OCI-LY1 (cell line): Measurements from ENCODE around the gene CNDP1.

Source experiments
- H2AFZ ChIP-seq: fragments of 200-600 bp; sonication (generic), shearing (Covaris generic); 2 replicates; pipeline ENCODE4 v1.6.0; 2014; ENCODE audit warnings: antibody characterized with exemption, mild to moderate bottlenecking, low read length
- H3F3A ChIP-seq: fragments of 200-600 bp; sonication (generic), shearing (Covaris generic); 2 replicates; pipeline ENCODE4 v1.6.0; 2014; ENCODE audit warnings: mild to moderate bottlenecking, antibody characterized with exemption, low read length, moderate library complexity; ENCODE audit not compliant: insufficient read depth
- H3K27ac ChIP-seq: fragments of 200-600 bp; sonication (generic); 2 replicates; pipeline ENCODE4 v1.5.1; 2014; ENCODE audit warnings: low read length, mixed run types, mild to moderate bottlenecking, low read depth; ENCODE audit not compliant: poor library complexity, severe bottlenecking
- H3K27me3 ChIP-seq: fragments of 200-600 bp; sonication (generic); 2 replicates; pipeline ENCODE4 v1.6.0; 2014; ENCODE audit warnings: antibody characterized with exemption, mild to moderate bottlenecking, low read length, moderate library complexity; ENCODE audit not compliant: insufficient read depth
- H3K36me3 ChIP-seq: fragments of 200-600 bp; sonication (generic); 2 replicates; pipeline ENCODE4 v1.6.1; 2014; ENCODE audit warnings: mild to moderate bottlenecking, antibody characterized with exemption, low read length, moderate library complexity, mixed read lengths; ENCODE audit not compliant: insufficient read depth
- H3K4me1 ChIP-seq: fragments of 200-600 bp; sonication (generic); 2 replicates; pipeline ENCODE4 v1.5.1; 2014; ENCODE audit warnings: mild to moderate bottlenecking, low read length, moderate library complexity; ENCODE audit not compliant: insufficient read depth, severe bottlenecking
- H3K4me2 ChIP-seq: fragments of 200-600 bp; sonication (generic), shearing (Covaris generic); 2 replicates; pipeline ENCODE4 v1.6.1; 2014; ENCODE audit warnings: low read length
- H3K4me3 ChIP-seq: fragments of 200-600 bp; sonication (generic); 2 replicates; pipeline ENCODE4 v1.5.1; 2014; ENCODE audit warnings: low read length, low read depth, mild to moderate bottlenecking, mixed read lengths; ENCODE audit not compliant: poor library complexity, severe bottlenecking
- H3K79me2 ChIP-seq: fragments of 200-600 bp; shearing (Covaris generic); 2 replicates; pipeline ENCODE4 v1.6.1; 2016; ENCODE audit warnings: mixed run types, low read length, mixed read lengths; ENCODE audit not compliant: insufficient read depth
- H3K9ac ChIP-seq: fragments of 200-600 bp; sonication (generic), shearing (Covaris generic); 2 replicates; pipeline ENCODE4 v1.6.1; 2014; ENCODE audit warnings: mild to moderate bottlenecking, low read length, mixed read lengths
- H3K9me2 ChIP-seq: fragments of 200-600 bp; sonication (generic), shearing (Covaris generic); 2 replicates; pipeline ENCODE4 v1.6.1; 2014; ENCODE audit warnings: low read depth, mild to moderate bottlenecking, low read length, mixed read lengths
- H3K9me3 ChIP-seq: fragments of 200-600 bp; shearing (Covaris generic); 2 replicates; pipeline ENCODE4 v1.6.1; 2014; ENCODE audit warnings: low read length, mixed read lengths
- H4K20me1 ChIP-seq: fragments of 200-600 bp; sonication (generic), shearing (Covaris generic); 2 replicates; pipeline ENCODE4 v1.6.0; 2016; ENCODE audit warnings: mild to moderate bottlenecking, low read length; ENCODE audit not compliant: insufficient read depth
- EZH2 ChIP-seq: fragments of 200-600 bp; sonication (generic), shearing (Covaris generic); IDR thresholded peaks from 2 replicates; pipeline ENCODE4 v1.8.0; 2017; ENCODE audit warnings: borderline replicate concordance, mixed run types, mild to moderate bottlenecking, antibody characterized with exemption, low read length, moderate library complexity, mixed read lengths
- TF ChIP-seq, protein P1 (sequence below): fragments of 200-600 bp; sonication (generic), shearing (Covaris generic); IDR thresholded peaks from 2 replicates; pipeline ENCODE4 v1.5.1; 2017; ENCODE audit warnings: mild to moderate bottlenecking, antibody characterized with exemption, low read length, moderate library complexity, mixed read lengths

CNDP1 gene

DNA sequence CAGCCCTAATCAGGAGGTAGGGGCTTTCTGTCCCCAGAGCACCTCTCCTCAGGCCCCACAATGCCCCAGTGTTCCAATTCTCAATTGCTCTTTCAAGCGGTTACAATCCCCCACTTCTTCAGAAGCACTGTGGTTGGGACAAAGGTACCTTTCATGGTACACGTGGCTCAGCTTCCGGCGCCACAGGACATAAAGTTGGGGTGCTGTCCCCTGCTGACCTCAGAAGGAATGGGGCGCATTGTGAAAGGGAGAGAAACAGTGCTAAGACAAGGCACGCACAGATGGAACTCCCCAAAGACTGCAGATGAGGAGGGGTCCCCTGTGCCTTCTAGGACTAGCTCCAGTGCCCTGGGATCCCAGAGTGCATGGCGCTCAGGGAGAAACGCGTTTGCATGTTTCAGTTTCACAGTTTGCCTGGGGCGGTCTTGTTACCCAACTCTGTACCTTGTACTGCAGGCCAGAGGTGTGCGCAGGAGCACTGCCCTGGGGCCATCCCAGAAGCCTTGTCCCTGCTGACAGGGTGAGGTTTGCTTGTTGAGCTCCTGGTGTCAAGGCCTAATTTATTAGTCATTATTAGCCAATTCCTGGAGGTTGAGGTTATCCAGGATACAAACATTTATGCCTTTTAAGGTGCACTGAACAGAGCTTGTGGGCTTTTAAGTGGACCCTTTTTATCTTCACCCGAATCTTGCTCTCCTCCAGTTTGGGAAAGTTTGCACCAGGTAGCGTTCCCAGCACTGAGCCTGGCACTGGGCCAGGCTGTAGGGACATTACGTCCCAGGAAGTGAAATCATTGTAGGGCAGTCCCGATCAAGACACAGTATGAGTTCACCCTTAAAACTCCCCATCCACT lies 7.6 kb downstream of the CNDP1 start:
- no peaks in the 10 kb centered on the region for H3K9me2 ChIP-seq
- no peaks in the 10 kb centered on the region for H3K4me1 ChIP-seq
- H3K27ac ChIP-seq: no peak overlapping the region
- no peaks in the 10 kb centered on the region for H4K20me1 ChIP-seq
- no peak overlapping the region for H3K4me3 ChIP-seq
- H3K36me3 ChIP-seq: no peaks in the 10 kb centered on the region
- H3K4me2 ChIP-seq: no peak overlapping the region
- H3K27me3 ChIP-seq: 0 out of 2 replicates have a peak, but pooled peaks cover 5% of the 10 kb centered on the region
- no peak for TF ChIP-seq EZH2
- TF ChIP-seq, protein P1, sequence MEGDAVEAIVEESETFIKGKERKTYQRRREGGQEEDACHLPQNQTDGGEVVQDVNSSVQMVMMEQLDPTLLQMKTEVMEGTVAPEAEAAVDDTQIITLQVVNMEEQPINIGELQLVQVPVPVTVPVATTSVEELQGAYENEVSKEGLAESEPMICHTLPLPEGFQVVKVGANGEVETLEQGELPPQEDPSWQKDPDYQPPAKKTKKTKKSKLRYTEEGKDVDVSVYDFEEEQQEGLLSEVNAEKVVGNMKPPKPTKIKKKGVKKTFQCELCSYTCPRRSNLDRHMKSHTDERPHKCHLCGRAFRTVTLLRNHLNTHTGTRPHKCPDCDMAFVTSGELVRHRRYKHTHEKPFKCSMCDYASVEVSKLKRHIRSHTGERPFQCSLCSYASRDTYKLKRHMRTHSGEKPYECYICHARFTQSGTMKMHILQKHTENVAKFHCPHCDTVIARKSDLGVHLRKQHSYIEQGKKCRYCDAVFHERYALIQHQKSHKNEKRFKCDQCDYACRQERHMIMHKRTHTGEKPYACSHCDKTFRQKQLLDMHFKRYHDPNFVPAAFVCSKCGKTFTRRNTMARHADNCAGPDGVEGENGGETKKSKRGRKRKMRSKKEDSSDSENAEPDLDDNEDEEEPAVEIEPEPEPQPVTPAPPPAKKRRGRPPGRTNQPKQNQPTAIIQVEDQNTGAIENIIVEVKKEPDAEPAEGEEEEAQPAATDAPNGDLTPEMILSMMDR: no peak
- H3F3A ChIP-seq: no peaks in the 10 kb centered on the region
- no peak overlapping the region for H3K9ac ChIP-seq
- H3K9me3 ChIP-seq: no peaks in the 10 kb centered on the region
- H2AFZ ChIP-seq: no peak overlapping the region
- H3K79me2 ChIP-seq: no peaks in the 10 kb centered on the region

DNA sequence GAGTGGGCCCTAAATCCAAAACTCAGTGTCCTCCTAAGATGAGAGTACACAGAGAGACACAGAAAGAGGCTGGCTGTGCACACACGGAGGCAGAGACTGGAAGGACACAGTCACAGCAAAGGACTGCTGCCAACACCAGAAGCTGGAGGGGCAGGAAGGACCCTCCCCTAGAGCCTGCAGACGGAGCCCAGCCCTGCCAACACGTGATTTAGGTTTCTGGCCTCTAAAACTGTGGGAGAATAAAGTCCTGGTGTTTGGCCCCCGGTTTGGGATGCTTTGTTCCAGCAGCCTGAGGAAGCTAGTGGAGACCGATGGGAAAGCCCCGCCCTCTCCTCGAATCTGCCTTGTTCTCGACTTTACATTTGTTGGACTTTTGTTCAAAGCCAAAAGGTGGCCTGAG lies 10.6 kb downstream of the CNDP1 start:
- Histone ChIP-seq H3K9me3 (peaks cover 9% of the 10 kb centered on the region; the same call in 1 of the 2 replicates), H3K9me2 (no peaks in the 10 kb centered on the region), H2AFZ (no peak overlapping the region), H3K27me3 (peaks cover 5% of the 10 kb centered on the region; the same call in 1 of the 2 replicates), H3K36me3 (no peaks in the 10 kb centered on the region; the same call in 1 of the 2 replicates), H3K9ac (no peak overlapping the region), H4K20me1 (no peaks in the 10 kb centered on the region), H3F3A (no peaks in the 10 kb centered on the region), H3K79me2 (no peaks in the 10 kb centered on the region), H3K4me2 (no peak overlapping the region), H3K4me3 (no peak overlapping the region), H3K27ac (no peak overlapping the region), H3K4me1 (no peaks in the 10 kb centered on the region)
- no peak for TF ChIP-seq EZH2
- TF ChIP-seq, protein P1: no peak

DNA sequence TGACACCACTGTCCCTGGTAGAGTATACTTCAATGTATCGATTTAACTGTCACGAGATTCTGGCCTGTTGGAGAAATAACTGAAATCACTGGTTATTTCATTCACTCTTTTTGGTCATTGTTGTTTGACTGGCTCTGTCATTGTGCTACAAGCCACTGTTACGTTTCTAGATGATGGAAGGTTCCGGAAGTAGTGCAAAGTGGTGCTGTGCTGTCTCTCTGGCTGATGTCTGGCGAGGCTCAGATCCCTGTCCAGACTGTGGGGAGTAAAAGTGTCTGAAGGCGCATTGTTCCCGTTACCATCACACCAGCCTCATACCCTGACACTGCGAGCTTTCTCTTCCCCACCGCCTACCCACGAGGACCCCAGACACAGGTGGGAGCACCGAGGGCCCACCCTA lies 11.7 kb downstream of the CNDP1 start:
- H3K4me1 ChIP-seq: no peaks in the 10 kb centered on the region
- no peak overlapping the region for H3K4me2 ChIP-seq
- H3K9me2 ChIP-seq: no peaks in the 10 kb centered on the region
- H3F3A ChIP-seq: no peaks in the 10 kb centered on the region
- no peaks in the 10 kb centered on the region for H3K79me2 ChIP-seq
- H2AFZ ChIP-seq: no peak overlapping the region
- H3K4me3 ChIP-seq: no peak overlapping the region
- H4K20me1 ChIP-seq: no peaks in the 10 kb centered on the region
- H3K27me3 ChIP-seq: peaks cover 5% of the 10 kb centered on the region; the same call in 1 of the 2 replicates
- no peak overlapping the region for H3K27ac ChIP-seq
- H3K36me3 ChIP-seq: no peaks in the 10 kb centered on the region; the same call in 1 of the 2 replicates
- TF ChIP-seq, protein P1: no peak
- TF ChIP-seq EZH2: no peak
- no peak overlapping the region for H3K9ac ChIP-seq
- peaks cover 11% of the 10 kb centered on the region; the same call in 1 of the 2 replicates for H3K9me3 ChIP-seq
